NT2/D1 (cell line): Measurements from ENCODE around the gene PSMD12.

Experiments
- YY1 ChIP-seq: IDR thresholded peaks from 2 replicates; pipeline ENCODE4 v1.6.1; 2011; ENCODE audit not compliant: insufficient read length, insufficient read depth
- ZNF274 ChIP-seq: IDR thresholded peaks from 2 replicates; pipeline ENCODE4 v1.6.1; 2011; ENCODE audit warnings: mild to moderate bottlenecking, low read depth, low read length

GRCh38 chr17:67293251-67294203 is 72.8 kb downstream of the PSMD12 start:
- TF ChIP-seq ZNF274 (no peak), YY1 (no peak)
